Suprapubic skin (tissue), 4 donors: Measurements from ENCODE around the gene CERS1. TPM values are rescaled to one million over a fixed set of nuclear protein-coding genes. Genes with fewer than 3 reads are reported as not detected.

Source experiments
- DNase-seq, 2 donors: peaks; one replicate each; pipeline ENCODE4 v3.0.0-alpha.2; 2019; ENCODE audit warnings: low spot score in 2 of 2
- H3K27ac ChIP-seq: fragments of 200-600 bp; sonication (generic); one replicate; pipeline ENCODE4 v1.5.1; 2019
- H3K27me3 ChIP-seq: fragments of 200-600 bp; sonication (generic); one replicate; pipeline ENCODE4 v1.5.1; 2019
- H3K36me3 ChIP-seq: fragments of 200-600 bp; sonication (generic); one replicate; pipeline ENCODE4 v1.5.1; 2019
- H3K4me1 ChIP-seq: fragments of 200-600 bp; sonication (generic); one replicate; pipeline ENCODE4 v1.5.1; 2019
- H3K4me3 ChIP-seq: fragments of 200-600 bp; sonication (generic); one replicate; pipeline ENCODE4 v1.5.1; 2019; ENCODE audit warnings: mild to moderate bottlenecking
- H3K9me3 ChIP-seq: fragments of 200-600 bp; sonication (generic); one replicate; pipeline ENCODE4 v1.5.1; 2019
- CTCF ChIP-seq, 2 donors: fragments of 200-600 bp in 1 of 2; fragments of 450-650 bp in 1 of 2; sonication (generic) in 1 of 2; IDR thresholded peaks; one replicate each; pipeline ENCODE4 v1.5.1; 2016 to 2019; ENCODE audit warnings: antibody characterized with exemption in 2 of 2, mild to moderate bottlenecking in 1 of 2, moderate library complexity in 1 of 2
- EP300 ChIP-seq: sonication (generic); formaldehyde crosslinking; IDR thresholded peaks from one replicate; pipeline ENCODE4 v1.6.1; 2017; ENCODE audit warnings: antibody characterized with exemption
- POLR2A ChIP-seq, 2 donors: fragments of 450-650 bp; IDR thresholded peaks; one replicate each; pipeline ENCODE4 v1.6.1; 2017; ENCODE audit warnings: antibody characterized with exemption in 2 of 2, mild to moderate bottlenecking in 2 of 2, moderate library complexity in 2 of 2
- POLR2AphosphoS5 ChIP-seq, 3 donors: sonication (generic); formaldehyde crosslinking; IDR thresholded peaks; one replicate each; pipeline ENCODE4 v1.6.1; 2017; ENCODE audit warnings: antibody characterized with exemption in 3 of 3
- WGBS: methylation state at CpG from one replicate; pipeline ENCODE4 v1.1.5; 2018; 5-methylcytosine and 5-hydroxymethylcytosine counted together
- total RNA-seq, 4 donors: library from RNA; depleted of rRNA; stranded (reverse); fragments of >200 nt; gene quantifications; one replicate each; pipeline ENCODE4 v1.1.0, GENCODE V29; 2016

CERS1 gene
- total RNA-seq, 4 donors from 2014 or later: 0.68 TPM; not detected in 3

GRCh38 chr19:18915639-18916038, 19.7 kb upstream of the CERS1 start:
- H3K4me3 ChIP-seq: no peak overlapping the region
- 50% methylated on average over 5 of the region's 5 CpGs for whole genome bisulfite sequencing
- H3K27me3 ChIP-seq: no peaks in the 10 kb centered on the region
- no peaks in the 10 kb centered on the region for H3K9me3 ChIP-seq
- H3K27ac ChIP-seq: no peak overlapping the region
- peaks cover 22% of the 10 kb centered on the region for H3K4me1 ChIP-seq
- H3K36me3 ChIP-seq: peaks cover 40% of the 10 kb centered on the region
- TF ChIP-seq CTCF (IDR thresholded peaks at IDR 0.05): no peak
- no peak for TF ChIP-seq EP300
- TF ChIP-seq POLR2A (IDR thresholded peaks at IDR 0.05): no peak
- no peak for TF ChIP-seq POLR2AphosphoS5 (IDR thresholded peaks at IDR 0.05)
- no peak for DNase-seq

GRCh38 chr19:18913466-18913865, 17.5 kb upstream of the CERS1 start:
- no peak overlapping the region for H3K27ac ChIP-seq
- peaks cover 61% of the 10 kb centered on the region for H3K36me3 ChIP-seq
- WGBS: 92% methylated on average over 5 of the region's 5 CpGs
- no peaks in the 10 kb centered on the region for H3K27me3 ChIP-seq
- TF ChIP-seq POLR2AphosphoS5 (IDR thresholded peaks at IDR 0.05): no peak
- TF ChIP-seq CTCF (IDR thresholded peaks at IDR 0.05): no peak
- no peak for TF ChIP-seq EP300
- TF ChIP-seq POLR2A (IDR thresholded peaks at IDR 0.05): no peak
- H3K4me3 ChIP-seq: no peak overlapping the region
- H3K4me1 ChIP-seq: peaks cover 12% of the 10 kb centered on the region
- H3K9me3 ChIP-seq: no peaks in the 10 kb centered on the region
- no peak for DNase-seq

- H3K4me1 ChIP-seq: peaks cover 7% of the 10 kb centered on the region
- TF ChIP-seq POLR2A (IDR thresholded peaks at IDR 0.05): no peak
- TF ChIP-seq POLR2AphosphoS5 (IDR thresholded peaks at IDR 0.05): no peak
- no peak for TF ChIP-seq EP300
- no peak for TF ChIP-seq CTCF (IDR thresholded peaks at IDR 0.05)
- H3K36me3 ChIP-seq: peaks cover 63% of the 10 kb centered on the region
- WGBS: 99% methylated on average over 9 of the region's 14 CpGs
- H3K9me3 ChIP-seq: no peaks in the 10 kb centered on the region
- H3K4me3 ChIP-seq: no peak overlapping the region
- DNase-seq: no peak
- no peak overlapping the region for H3K27ac ChIP-seq
- no peaks in the 10 kb centered on the region for H3K27me3 ChIP-seq
Observed at GRCh38 chr19:18912933-18913332, 17.0 kb upstream of the CERS1 start.

- H3K27me3 ChIP-seq: no peaks in the 10 kb centered on the region
- TF ChIP-seq POLR2AphosphoS5 (IDR thresholded peaks at IDR 0.05): no peak
- TF ChIP-seq EP300: no peak
- no peak for TF ChIP-seq CTCF (IDR thresholded peaks at IDR 0.05)
- no peak for TF ChIP-seq POLR2A (IDR thresholded peaks at IDR 0.05)
- H3K27ac ChIP-seq: no peak overlapping the region
- H3K9me3 ChIP-seq: no peaks in the 10 kb centered on the region
- no peak overlapping the region for H3K4me3 ChIP-seq
- DNase-seq: peak in 1 of 2 donors; percentile 58
- 100% methylated on average over 3 of the region's 19 CpGs for WGBS
- peaks cover 77% of the 10 kb centered on the region for H3K36me3 ChIP-seq
- no peaks in the 10 kb centered on the region for H3K4me1 ChIP-seq
Observed at GRCh38 chr19:18910801-18911436, 15.0 kb upstream of the CERS1 start.

- no peaks in the 10 kb centered on the region for H3K9me3 ChIP-seq
- DNase-seq: no peak
- H3K4me3 ChIP-seq: no peak overlapping the region
- H3K4me1 ChIP-seq: no peaks in the 10 kb centered on the region
- H3K27ac ChIP-seq: no peak overlapping the region
- TF ChIP-seq POLR2A (IDR thresholded peaks at IDR 0.05) (no peak), CTCF (IDR thresholded peaks at IDR 0.05) (no peak), POLR2AphosphoS5 (IDR thresholded peaks at IDR 0.05) (no peak), EP300 (no peak)
- H3K27me3 ChIP-seq: no peaks in the 10 kb centered on the region
- 94% methylated on average over 4 of the region's 10 CpGs for WGBS
- H3K36me3 ChIP-seq: peaks cover 80% of the 10 kb centered on the region
Observed at GRCh38 chr19:18910010-18910409, 14.1 kb upstream of the CERS1 start.
